Chondrocyte (in vitro differentiated cells): ENCODE measurements around the gene VWA3A. TPM values are rescaled to one million over a fixed set of nuclear protein-coding genes. Genes with fewer than 3 reads are reported as not detected.

Source experiments
- DNase-seq: peaks from one replicate; pipeline ENCODE4 v3.0.0; 2021; ENCODE audit warnings: mixed read lengths, low spot score
- H3K27ac Mint-ChIP-seq: one replicate; pipeline ENCODE4 v1.8.0; 2021; ENCODE audit warnings: mild to moderate bottlenecking, moderate library complexity, mixed read lengths; ENCODE audit not compliant: unreplicated experiment
- H3K27me3 Mint-ChIP-seq: 2 replicates; pipeline ENCODE4 v1.8.0; 2021; ENCODE audit warnings: low read depth, mixed read lengths
- H3K36me3 Mint-ChIP-seq: 2 replicates; pipeline ENCODE4 v1.8.0; 2021; ENCODE audit warnings: low read depth, mixed read lengths
- H3K4me1 Mint-ChIP-seq: 2 replicates; pipeline ENCODE4 v1.8.0; 2021; ENCODE audit warnings: low read depth, mild to moderate bottlenecking, mixed read lengths
- H3K4me3 Mint-ChIP-seq: one replicate; pipeline ENCODE4 v1.8.0; 2021; ENCODE audit warnings: mild to moderate bottlenecking, moderate library complexity, mixed read lengths; ENCODE audit not compliant: unreplicated experiment
- H3K9me3 Mint-ChIP-seq: 2 replicates; pipeline ENCODE4 v1.8.0; 2021; ENCODE audit warnings: low read depth, mixed read lengths
- CTCF ChIP-seq: fragments of 200-600 bp; sonication (generic); IDR thresholded peaks from 2 replicates; pipeline ENCODE4 v1.5.0; 2021; ENCODE audit warnings: antibody characterized with exemption, mild to moderate bottlenecking, moderate library complexity
- total RNA-seq: library from RNA; stranded (reverse); gene quantifications from 3 replicates; pipeline ENCODE4 v1.2.1, GENCODE V29; 2021

VWA3A gene
- total RNA-seq, 1 donor from 2014 or later = not detected

- Mint-ChIP-seq H3K27ac (peak overlapping the region; percentile 97), H3K27me3 (no peaks in the 10 kb centered on the region), H3K36me3 (no peaks in the 10 kb centered on the region), H3K4me3 (no peak overlapping the region), H3K4me1 (peaks cover 29% of the 10 kb centered on the region), H3K9me3 (no peaks in the 10 kb centered on the region)
- DNase-seq = no peak
- peak; percentile 6 for TF ChIP-seq CTCF
Measured at GRCh38 chr16:22198547-22199293, 106.4 kb downstream of the VWA3A start.

GRCh38 chr16:22202261-22202637 lies 109.9 kb downstream of the VWA3A start:
- no peaks in the 10 kb centered on the region for H3K36me3 Mint-ChIP-seq
- DNase-seq = no peak
- peaks cover 3% of the 10 kb centered on the region for H3K9me3 Mint-ChIP-seq
- no peaks in the 10 kb centered on the region for H3K27me3 Mint-ChIP-seq
- H3K4me3 Mint-ChIP-seq = no peak overlapping the region
- no peak for TF ChIP-seq CTCF
- H3K27ac Mint-ChIP-seq = no peak overlapping the region
- H3K4me1 Mint-ChIP-seq = peaks cover 34% of the 10 kb centered on the region

- no peaks in the 10 kb centered on the region for H3K27me3 Mint-ChIP-seq
- peaks cover 3% of the 10 kb centered on the region for H3K9me3 Mint-ChIP-seq
- no peak for DNase-seq
- no peak overlapping the region for H3K4me3 Mint-ChIP-seq
- TF ChIP-seq CTCF = no peak
- H3K27ac Mint-ChIP-seq = no peak overlapping the region
- H3K36me3 Mint-ChIP-seq = no peaks in the 10 kb centered on the region
- peaks cover 41% of the 10 kb centered on the region for H3K4me1 Mint-ChIP-seq
Measured at GRCh38 chr16:22203091-22203490, 110.8 kb downstream of the VWA3A start.

GRCh38 chr16:22204091-22204655 lies 111.8 kb downstream of the VWA3A start:
- DNase-seq = no peak
- Mint-ChIP-seq H3K4me1 (peaks cover 41% of the 10 kb centered on the region), H3K27me3 (no peaks in the 10 kb centered on the region), H3K9me3 (peaks cover 3% of the 10 kb centered on the region), H3K4me3 (no peak overlapping the region), H3K36me3 (no peaks in the 10 kb centered on the region), H3K27ac (no peak overlapping the region)
- TF ChIP-seq CTCF = no peak

- Mint-ChIP-seq H3K36me3 (peaks cover 2% of the 10 kb centered on the region), H3K4me1 (peaks cover 39% of the 10 kb centered on the region), H3K4me3 (peak overlapping the region; percentile 64), H3K27me3 (no peaks in the 10 kb centered on the region), H3K9me3 (peaks cover 5% of the 10 kb centered on the region), H3K27ac (peak overlapping the region; percentile 91)
- no peak for DNase-seq
- no peak for TF ChIP-seq CTCF
Measured at GRCh38 chr16:22205577-22206012, 113.3 kb downstream of the VWA3A start.
